AG09319 (cell line): Measurements from ENCODE around the gene SMG7.

Source experiments
- DNase-seq: peaks from one replicate; pipeline ENCODE4 v3.0.0-alpha.2; 2010; ENCODE audit warnings: low read depth; ENCODE audit errors: extremely low read depth
- TF ChIP-seq, protein P1 (sequence below): IDR thresholded peaks from 2 replicates; pipeline ENCODE4 v1.5.1; 2011; ENCODE audit warnings: low read depth, mild to moderate bottlenecking, inconsistent platforms, low read length, moderate library complexity

Gene SMG7

DNA sequence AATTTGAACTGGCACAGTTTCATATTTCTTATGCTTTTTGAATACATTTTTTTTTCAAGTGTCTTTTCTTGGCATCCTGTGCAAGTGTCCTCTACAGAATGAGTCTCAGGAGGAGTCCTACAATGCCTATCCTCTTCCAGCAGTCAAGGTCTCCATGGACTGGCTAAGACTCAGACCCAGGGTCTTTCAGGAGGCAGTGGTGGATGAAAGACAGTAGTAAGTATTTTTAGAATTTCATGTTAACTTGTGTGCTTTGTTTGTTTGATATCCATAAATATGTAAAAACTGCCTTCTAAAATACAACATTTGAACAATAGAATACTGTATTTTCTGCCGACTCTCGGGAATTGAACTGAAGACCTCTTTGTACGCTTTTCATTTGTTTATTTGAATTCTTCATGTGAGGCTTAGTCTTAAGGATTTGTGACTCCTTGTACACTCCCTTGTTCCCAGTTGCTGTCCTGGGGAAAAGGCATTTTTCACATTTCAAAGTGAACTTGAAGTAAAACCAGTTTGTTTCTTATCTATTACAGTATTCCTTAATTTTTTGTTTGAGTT, 61.4 kb downstream of the SMG7 start:
- DNase-seq: no peak
- TF ChIP-seq, protein P1, sequence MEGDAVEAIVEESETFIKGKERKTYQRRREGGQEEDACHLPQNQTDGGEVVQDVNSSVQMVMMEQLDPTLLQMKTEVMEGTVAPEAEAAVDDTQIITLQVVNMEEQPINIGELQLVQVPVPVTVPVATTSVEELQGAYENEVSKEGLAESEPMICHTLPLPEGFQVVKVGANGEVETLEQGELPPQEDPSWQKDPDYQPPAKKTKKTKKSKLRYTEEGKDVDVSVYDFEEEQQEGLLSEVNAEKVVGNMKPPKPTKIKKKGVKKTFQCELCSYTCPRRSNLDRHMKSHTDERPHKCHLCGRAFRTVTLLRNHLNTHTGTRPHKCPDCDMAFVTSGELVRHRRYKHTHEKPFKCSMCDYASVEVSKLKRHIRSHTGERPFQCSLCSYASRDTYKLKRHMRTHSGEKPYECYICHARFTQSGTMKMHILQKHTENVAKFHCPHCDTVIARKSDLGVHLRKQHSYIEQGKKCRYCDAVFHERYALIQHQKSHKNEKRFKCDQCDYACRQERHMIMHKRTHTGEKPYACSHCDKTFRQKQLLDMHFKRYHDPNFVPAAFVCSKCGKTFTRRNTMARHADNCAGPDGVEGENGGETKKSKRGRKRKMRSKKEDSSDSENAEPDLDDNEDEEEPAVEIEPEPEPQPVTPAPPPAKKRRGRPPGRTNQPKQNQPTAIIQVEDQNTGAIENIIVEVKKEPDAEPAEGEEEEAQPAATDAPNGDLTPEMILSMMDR: no peak

GRCh38 chr1:183537405-183537804, 65.1 kb downstream of the SMG7 start:
- DNase-seq: no peak
- TF ChIP-seq, protein P1: no peak

- TF ChIP-seq, protein P1: peak; percentile 85
- DNase-seq: peak; percentile 41
Measured at GRCh38 chr1:183543619-183544204, 71.4 kb downstream of the SMG7 start.

DNA sequence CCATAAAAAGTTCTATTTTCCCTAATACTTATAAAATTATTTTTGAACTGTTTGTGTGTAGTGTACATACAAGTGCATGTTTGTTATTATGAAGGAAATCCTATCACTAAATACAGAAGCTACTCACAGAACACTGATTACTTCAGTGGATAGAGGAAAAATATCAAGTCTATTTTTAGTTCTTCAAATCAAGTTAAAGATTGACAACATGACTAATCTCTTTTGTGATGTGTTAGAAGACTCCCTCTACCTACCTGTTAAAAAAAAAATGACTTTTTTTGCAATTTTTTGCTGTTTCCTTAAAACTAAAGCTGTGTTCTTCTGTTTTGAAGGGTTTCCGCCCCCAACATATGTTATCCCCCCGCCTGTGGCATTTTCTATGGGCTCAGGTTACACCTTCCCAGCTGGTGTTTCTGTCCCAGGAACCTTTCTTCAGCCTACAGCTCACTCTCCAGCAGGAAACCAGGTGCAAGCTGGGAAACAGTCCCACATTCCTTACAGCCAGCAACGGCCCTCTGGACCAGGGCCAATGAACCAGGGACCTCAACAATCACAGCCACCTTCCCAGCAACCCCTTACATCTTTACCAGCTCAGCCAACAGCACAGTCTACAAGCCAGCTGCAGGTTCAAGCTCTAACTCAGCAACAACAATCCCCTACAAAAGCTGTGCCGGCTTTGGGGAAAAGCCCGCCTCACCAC, 72.4 kb downstream of the SMG7 start:
- DNase-seq: no peak
- TF ChIP-seq, protein P1: no peak

DNA sequence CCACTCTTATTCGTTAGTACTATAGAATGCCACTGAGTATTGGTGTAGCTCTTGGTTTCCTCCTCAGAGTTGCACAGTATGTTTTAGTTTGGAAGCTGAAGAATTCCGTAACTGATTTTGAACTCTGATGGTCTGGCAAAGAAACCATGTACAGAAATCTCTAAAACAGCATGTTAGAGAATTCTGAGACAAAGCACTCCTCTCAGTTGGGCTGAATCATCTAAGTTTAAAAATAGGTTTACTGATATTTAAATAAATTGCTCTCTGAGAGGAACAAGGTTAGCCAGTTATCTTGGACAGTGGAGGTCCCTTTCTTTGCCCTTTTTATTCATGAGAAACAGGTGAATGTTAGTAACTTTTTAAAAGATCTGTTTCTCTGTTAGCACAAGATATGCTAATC, 74.1 kb downstream of the SMG7 start:
- DNase-seq: no peak
- TF ChIP-seq, protein P1: no peak

DNA sequence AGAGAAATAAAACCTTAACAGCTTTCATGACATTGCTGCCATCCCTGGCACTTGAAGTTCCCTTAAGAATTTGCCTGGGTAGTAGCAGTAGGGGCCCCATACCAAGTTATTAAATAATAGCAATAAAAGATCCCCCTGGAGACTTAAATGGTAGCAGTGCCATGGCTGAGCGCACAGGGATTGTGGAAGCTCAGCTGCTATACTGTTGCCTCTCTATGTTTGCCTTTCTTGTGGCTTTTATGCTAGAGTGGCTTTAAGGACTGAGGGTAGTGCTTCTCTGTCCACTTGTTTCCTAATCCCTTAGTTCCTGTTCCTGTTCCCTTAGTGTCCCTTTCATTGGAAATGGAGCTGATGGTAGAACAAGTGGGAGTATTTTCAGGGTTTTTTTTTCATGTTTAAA, 75.8 kb downstream of the SMG7 start:
- TF ChIP-seq, protein P1: no peak
- DNase-seq: no peak

GRCh38 chr1:183550915-183551314, 78.6 kb downstream of the SMG7 start:
- TF ChIP-seq, protein P1: no peak
- DNase-seq: no peak
